HG03460 (cell line): ENCODE measurements around the gene EIF4E3.

Experiments used
- ATAC-seq: cut with Tn5 transposase; IDR thresholded peaks from one replicate; pipeline ENCODE4 v1.9.1; 2021; ENCODE audit not compliant: unreplicated experiment

The EIF4E3 gene

GRCh38 chr3:71690341-71690841, 34.8 kb downstream of the EIF4E3 start:
- ATAC-seq, result no peak

DNA sequence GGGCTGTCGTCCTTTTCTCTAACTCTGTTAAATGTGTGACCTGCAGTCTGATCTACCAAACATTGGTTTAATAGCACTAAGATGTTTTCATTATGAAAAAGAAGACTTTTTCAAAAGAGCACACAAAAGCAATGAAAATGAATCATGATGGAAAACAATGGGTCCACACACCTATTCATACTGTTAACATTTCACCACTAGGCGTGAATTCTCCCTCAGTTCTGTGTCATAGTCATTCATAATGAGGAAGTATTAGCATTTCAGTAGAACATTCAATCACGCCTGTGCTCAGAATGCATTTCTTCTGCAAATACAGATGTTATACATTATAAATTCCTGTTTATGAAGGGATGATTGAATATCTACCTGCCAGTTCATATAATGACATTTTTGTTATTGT, 35.9 kb downstream of the EIF4E3 start:
- ATAC-seq, result no peak

DNA sequence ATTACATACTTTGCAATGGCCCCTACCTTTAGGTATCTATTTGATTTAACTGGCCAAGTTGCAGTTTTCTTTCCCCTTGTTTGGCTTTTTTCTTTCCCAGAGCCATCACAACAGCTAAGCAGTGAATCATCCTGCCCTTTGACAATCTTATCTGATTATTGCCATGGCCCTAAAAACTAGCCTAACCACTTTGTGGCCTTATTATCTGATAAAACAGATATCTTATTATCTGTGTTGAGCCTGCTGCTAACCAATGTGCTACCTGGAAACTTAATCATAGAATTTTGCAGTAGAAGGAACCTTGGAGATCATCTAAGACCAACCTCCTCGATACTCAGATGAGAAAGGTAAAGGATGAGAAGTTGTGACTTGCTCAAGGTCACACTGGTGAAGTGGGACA, 37.1 kb downstream of the EIF4E3 start:
- ATAC-seq, result no peak

GRCh38 chr3:71685686-71686085, 39.5 kb downstream of the EIF4E3 start:
- ATAC-seq, result no peak

GRCh38 chr3:71684757-71685386, 40.3 kb downstream of the EIF4E3 start:
- ATAC-seq, result no peak

- ATAC-seq, result no peak
Observed at GRCh38 chr3:71684046-71684756, 41.0 kb downstream of the EIF4E3 start.

- ATAC-seq, result no peak
Observed at GRCh38 chr3:71681224-71681668, 44.0 kb downstream of the EIF4E3 start.

- ATAC-seq, result no peak
Observed at GRCh38 chr3:71680603-71681002, 44.6 kb downstream of the EIF4E3 start.

DNA sequence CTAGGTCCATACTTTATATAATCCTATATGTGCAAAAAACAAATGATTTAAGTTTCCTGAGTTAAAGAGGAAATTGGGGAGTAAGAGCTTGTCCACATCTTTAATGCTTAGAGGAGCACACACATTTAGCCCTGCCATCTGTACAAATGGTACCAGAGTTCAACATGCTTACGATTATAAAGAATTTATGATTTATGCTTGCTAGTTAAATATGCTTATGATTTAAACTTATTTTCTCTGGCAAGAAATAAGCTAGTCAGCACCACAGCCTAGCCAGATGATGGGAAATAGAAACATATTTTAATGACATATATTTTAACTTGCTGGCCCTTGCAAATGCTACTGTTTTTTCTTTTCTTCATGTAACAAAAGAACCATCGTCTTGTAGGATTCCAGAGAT, 48.3 kb downstream of the EIF4E3 start:
- no peak for ATAC-seq

- ATAC-seq, result no peak
Observed at GRCh38 chr3:71673486-71673885, 51.7 kb downstream of the EIF4E3 start.

- ATAC-seq, result no peak
Observed at GRCh38 chr3:71672807-71673206, 52.4 kb downstream of the EIF4E3 start.

- no peak for ATAC-seq
Observed at GRCh38 chr3:71672340-71672739, 52.9 kb downstream of the EIF4E3 start.

GRCh38 chr3:71671216-71671845, 53.9 kb downstream of the EIF4E3 start:
- no peak for ATAC-seq

- ATAC-seq, result no peak
Observed at GRCh38 chr3:71662568-71662967, 62.6 kb downstream of the EIF4E3 start.

DNA sequence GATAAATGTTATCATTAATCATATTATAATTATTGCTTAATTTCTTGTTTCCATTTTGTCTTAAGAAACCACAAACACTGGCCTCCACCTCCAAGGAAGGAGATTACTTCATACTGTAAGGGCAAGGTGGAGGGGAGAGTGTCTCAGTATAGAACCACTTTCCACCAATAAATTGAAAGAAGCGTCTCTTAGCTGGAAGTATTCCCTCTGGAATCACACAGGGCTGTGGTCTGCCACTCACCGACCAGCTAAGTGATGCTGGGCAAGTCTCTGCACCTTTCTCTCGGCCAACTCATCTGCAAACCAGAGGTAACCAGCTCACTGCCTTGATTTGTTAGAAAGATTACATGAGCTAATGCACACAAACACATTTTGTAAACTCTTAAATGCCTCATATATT, 63.1 kb downstream of the EIF4E3 start:
- ATAC-seq, result no peak

DNA sequence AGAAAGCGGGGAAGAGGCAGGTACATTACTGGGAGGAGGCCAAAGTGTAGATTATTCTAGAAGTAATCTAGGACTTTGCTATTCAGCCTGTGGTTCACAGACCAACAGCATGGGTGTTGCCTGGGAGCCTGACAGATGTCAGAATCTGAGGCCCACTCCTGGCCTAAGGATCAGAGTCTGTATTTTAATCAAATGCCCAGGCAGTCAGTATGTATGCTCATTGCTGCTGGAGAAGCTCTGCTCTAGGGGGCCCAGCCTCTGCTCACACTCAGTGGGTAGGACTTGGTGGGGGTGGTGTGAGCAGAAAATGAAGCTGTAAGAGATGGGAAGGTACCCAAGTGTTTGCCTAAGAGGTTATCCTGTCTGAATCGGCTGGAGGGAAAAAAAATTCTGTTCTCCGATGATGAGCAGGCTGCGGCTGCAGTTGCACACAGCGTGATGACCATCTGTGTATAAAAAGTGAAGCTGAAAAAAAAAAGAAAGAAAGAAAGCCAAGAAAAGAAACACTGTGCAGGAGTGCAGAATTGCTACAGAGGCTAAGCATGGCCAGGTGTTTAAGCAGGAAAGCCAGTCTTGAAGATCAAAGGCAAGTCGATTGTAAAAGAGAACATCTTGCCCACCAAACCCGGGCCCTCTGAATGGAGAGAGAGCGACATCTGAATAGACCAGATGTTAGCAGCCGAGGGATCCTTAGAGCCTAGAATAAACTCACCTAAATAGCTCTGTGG, 65.2 kb downstream of the EIF4E3 start:
- no peak for ATAC-seq

- ATAC-seq, result no peak
Observed at GRCh38 chr3:71657831-71658530, 67.2 kb downstream of the EIF4E3 start.

DNA sequence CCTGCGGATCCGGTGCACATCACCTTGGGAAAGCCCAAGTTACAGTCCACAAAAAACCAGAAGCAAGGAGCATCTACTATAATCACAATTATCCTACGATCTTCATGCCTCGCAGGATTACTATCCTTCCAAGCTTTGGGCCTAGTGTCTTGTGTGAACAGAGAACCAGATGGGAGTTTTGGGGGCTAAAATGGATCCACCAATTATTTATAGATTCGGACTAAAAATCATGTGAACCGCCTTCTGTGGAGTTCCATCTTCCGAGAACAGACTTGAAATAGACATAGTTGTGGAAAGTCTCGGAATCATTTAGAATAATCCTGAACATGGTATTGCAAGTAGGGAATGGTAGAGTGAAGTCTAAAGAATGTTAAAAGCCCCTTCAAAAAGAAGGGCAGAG, 70.1 kb downstream of the EIF4E3 start:
- no peak for ATAC-seq

GRCh38 chr3:71653414-71653807, 71.8 kb downstream of the EIF4E3 start:
- no peak for ATAC-seq

- ATAC-seq, result no peak
Observed at GRCh38 chr3:71652781-71653413, 72.3 kb downstream of the EIF4E3 start.
